HTERT RPE-1 (cell line): ENCODE data around the gene ITPRIPL1.

Experiments
- in situ Hi-C: fragments of 300-500 bp; cut with MboI; formaldehyde crosslinking; loops from 4 replicates; pipeline ENCODE4 v1.14.3; 2020; ENCODE audit warnings: low sequenced_read_pairs

Gene ITPRIPL1

DNA sequence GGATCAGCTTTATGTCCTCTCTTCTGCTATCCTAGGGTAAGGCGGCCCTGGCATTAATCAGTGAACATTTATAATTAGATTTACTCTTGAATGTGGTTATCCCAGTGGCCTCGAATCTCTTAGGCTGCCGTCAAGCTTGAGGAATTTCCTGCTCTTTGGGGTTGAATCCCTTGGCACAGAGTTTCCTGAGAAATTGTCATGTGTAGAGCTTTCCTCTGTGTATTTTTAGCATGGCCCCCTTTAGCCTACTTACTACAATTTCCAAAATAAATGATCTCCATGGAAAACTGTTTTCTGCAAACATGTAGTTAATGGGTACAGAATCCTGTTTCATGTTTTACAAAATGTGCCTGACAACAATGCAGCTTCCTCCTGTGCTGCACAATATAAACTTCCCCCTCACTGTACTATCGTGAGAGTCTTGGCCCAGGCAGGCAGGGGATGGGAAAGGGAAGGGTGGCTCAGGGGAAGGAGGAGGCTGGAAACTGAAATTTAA is 28.5 kb downstream of the ITPRIPL1 start:
- in situ Hi-C loops, result no loop called here

- in situ Hi-C loops, result no loop called here
These were observed 29.4 kb downstream of the ITPRIPL1 start for GRCh38 chr2:96354492-96354891.

- in situ Hi-C loops, result no loop called here
These were observed 31.8 kb downstream of the ITPRIPL1 start for GRCh38 chr2:96356889-96357288.

DNA sequence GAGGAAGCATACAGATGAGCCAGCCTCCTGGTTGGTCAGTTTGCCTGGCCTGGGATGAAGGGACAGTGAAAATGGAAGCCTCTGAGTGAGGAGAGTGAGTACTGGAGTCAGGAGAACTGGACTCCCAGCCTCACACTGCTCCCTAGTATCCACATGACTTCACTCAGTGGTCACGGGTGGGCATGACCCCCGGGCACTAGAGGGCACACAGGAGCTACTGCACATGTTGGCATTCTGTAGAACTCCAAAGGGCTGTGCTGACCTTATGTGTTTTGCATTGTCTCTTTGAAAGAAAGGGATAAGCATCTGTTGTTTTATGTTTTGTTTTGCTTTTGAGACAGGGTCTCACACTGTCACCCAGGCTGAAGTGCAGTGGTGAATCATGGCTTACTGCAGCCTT is 34.2 kb downstream of the ITPRIPL1 start:
- in situ Hi-C loops, result no loop called here

DNA sequence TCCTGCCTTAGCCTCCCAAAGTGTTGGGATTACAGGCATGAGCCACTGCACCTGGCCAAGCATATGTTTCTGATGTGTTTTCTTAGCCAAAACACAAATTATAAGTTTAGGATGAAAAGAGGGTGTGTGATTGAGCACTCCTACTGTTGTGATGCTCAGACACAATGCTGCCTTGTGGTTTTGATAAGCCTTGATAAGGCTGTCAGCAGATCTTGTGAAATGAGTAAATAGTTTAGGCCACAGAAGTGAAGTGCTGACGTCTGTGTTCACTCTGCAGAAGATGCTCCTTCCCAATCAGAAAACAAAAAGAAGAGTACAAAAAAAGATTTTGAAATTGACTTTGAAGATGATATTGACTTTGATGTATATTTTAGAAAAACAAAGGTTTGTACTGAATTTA is 34.7 kb downstream of the ITPRIPL1 start:
- in situ Hi-C loops, result no loop called here

DNA sequence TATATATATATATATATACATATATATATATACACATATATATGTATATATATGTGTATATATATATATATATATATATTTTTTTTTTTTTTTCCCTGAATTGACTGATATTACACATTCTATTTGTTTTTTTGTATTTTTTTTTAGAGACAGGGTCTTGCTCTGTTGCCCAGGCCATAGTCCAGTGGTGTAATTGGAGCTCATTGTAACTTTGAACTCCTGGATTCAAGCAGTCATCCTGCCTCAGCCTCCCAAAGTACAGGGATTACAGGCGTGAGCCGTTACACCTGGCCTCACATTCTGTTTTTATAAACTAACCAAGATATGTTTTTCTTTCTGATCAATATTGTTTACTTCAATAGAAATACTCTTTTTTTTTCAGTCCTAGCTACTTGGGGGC is 36.6 kb downstream of the ITPRIPL1 start:
- in situ Hi-C loops, result no loop called here

DNA sequence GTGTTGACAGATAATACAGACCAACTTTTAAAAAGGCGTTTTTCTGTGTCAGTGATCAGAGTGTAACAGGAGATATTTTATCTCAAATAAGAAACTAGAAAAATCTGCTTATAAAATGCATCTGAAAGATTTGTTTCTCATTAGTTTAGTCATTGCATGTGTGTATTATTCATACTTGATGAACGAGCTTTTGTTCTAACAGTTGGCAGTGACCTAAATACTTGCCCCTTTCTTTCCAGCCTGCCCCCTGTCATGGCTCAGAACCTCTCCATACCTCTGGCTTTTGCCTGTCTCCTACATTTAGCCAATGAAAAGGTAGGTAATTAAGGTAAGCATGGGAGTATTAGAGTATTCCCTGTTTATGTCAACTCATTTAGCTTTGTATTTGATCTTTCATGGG is 44.1 kb downstream of the ITPRIPL1 start:
- in situ Hi-C loops, result no loop called here

GRCh38 chr2:96374211-96374951 is 49.3 kb downstream of the ITPRIPL1 start:
- in situ Hi-C loops, result no loop called here
